ENCODE results near the gene TMEM259. TPM values are rescaled to one million over a fixed set of nuclear protein-coding genes. Genes with fewer than 3 reads are reported as not detected.

Gene TMEM259
- total and polyA plus RNA-seq, 2 of the 13 experiments (the other 11 are each of a cell fraction or from before 2014, with no cell fraction given), result 64.7 to 164 TPM

DNA sequence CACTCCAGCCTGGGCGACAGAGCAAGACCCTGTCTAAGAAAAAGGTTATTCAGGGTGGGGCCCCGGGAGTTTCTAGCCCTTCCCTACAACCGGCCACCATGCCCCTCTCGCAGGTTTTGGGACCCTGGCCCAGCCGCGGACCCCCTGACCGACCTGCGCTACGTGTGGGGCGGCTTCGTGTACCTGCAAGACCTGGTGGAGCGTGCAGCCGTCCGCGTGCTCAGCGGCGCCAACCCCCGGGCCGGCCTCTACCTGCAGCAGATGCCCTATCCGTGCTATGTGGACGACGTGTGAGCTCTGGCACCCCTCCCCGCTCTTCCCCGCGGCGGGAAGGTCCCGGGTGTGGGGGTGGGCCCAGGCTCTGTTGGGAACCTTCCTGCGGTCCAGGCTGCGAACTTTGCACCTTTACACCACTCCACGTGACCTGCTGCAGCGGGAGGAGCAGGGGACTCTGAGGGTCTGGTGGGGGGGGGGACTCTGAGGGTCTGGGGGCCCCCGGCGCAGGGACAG is 25.2 kb upstream of the TMEM259 start (continued):
- TF ChIP-seq, protein P1, sequence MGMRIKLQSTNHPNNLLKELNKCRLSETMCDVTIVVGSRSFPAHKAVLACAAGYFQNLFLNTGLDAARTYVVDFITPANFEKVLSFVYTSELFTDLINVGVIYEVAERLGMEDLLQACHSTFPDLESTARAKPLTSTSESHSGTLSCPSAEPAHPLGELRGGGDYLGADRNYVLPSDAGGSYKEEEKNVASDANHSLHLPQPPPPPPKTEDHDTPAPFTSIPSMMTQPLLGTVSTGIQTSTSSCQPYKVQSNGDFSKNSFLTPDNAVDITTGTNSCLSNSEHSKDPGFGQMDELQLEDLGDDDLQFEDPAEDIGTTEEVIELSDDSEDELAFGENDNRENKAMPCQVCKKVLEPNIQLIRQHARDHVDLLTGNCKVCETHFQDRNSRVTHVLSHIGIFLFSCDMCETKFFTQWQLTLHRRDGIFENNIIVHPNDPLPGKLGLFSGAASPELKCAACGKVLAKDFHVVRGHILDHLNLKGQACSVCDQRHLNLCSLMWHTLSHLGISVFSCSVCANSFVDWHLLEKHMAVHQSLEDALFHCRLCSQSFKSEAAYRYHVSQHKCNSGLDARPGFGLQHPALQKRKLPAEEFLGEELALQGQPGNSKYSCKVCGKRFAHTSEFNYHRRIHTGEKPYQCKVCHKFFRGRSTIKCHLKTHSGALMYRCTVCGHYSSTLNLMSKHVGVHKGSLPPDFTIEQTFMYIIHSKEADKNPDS (CRISPR knock-in tag; IDR thresholded peaks at IDR 0.05), result 0 out of 2 replicates have a peak, but pooled peaks have one; percentile 5
- TF ChIP-seq ZNF768 (CRISPR knock-in tag; IDR thresholded peaks at IDR 0.05) (no peak), SIN3A (IDR thresholded peaks at IDR 0.05; ENCODE audit: borderline replicate concordance, low read depth, low read length) (no peak), ZNF44 (CRISPR knock-in tag; IDR thresholded peaks at IDR 0.05) (no peak), IKZF1 (IDR thresholded peaks at IDR 0.05) (no peak), ZNF773 (CRISPR knock-in tag; IDR thresholded peaks at IDR 0.05; ENCODE audit: borderline replicate concordance) (no peak)

DNA sequence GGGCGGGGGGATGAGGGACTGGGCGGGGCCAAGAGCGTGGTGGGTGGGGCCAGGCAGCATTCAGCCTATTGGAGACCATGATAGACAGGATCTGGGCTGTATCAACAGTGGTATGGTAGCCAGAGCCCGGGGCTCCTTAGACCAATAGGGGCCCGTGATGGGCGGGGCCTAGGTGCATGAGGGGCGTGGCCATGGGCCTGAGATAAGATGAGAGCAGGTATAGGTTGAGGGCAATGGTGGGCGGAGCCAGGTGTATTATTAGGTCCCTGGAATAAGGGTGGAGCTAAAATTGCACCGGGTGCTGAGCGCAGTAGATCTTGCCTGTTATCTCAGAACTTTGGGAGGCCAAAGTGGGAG is 24.3 kb upstream of the TMEM259 start:
- Histone ChIP-seq H3K9me3 (ENCODE audit: low read length) (no peaks in the 10 kb centered on the region), H3K27me3 (ENCODE audit: control insufficient read depth in 1 of 2, insufficient read depth in 2 of 2, low read length in 2 of 2) (no peaks in the 10 kb centered on the region), H3K9ac (ENCODE audit: insufficient read depth, low read depth, low read length) (no peak overlapping the region), H3K36me3 (replicated peaks in 1 of 2; ENCODE audit: control insufficient read depth in 1 of 2, insufficient read depth in 2 of 2, low read length in 2 of 2) (no peaks in the 10 kb centered on the region), H3K4me3 (replicated peaks in 1 of 3; ENCODE audit: insufficient read depth in 1 of 3, low read depth in 2 of 3, low read length in 3 of 3) (no peak overlapping the region), H3K79me2 (ENCODE audit: insufficient read depth, low read length) (no peaks in the 10 kb centered on the region), H3K4me2 (ENCODE audit: low read depth, low read length) (no peak overlapping the region), H2AFZ (ENCODE audit: low read length) (no peak overlapping the region), H3K4me1 (ENCODE audit: insufficient read depth, low read length) (peaks cover 39% of the 10 kb centered on the region), H4K20me1 (ENCODE audit: insufficient read depth, low read length) (no peaks in the 10 kb centered on the region), H3K27ac (ENCODE audit: extremely low read length, insufficient read depth, low read length) (no peak overlapping the region)
- WGBS (ENCODE audit: low lambda C conversion rate), result 65% methylated on average over 7 of the region's 10 CpGs
- in situ Hi-C loops (cut with HindIII; ENCODE audit: extremely low pct_ligation_motif_present, low pct_unique_long_range_greater_than_20kb), result no loop called here
- ChIA-PET POLR2A (interaction anchor here (2.6 kb wide), 1 partner anchor 18 kb away, joined by 18 read pairs; the partner anchor contains the start of gene CNN2), CTCF (ENCODE audit: low intra/inter-chr PET ratio, low total read pairs) (no interaction called here)
- ATAC-seq (peak; percentile 61), FAIRE-seq (peak; percentile 50), DNase-seq (ENCODE audit: low spot score) (peak; percentile 89)
- BruUV-seq (replicated peaks), result no TSS peak
- TF ChIP-seq HNRNPL (IDR thresholded peaks at IDR 0.05; ENCODE audit: low read depth, low read length) (no peak), RBM39 (IDR thresholded peaks at IDR 0.05; ENCODE audit: low read depth, low read length, poor library complexity, severe bottlenecking) (no peak), REXO4 (CRISPR knock-in tag; IDR thresholded peaks at IDR 0.05; ENCODE audit: borderline replicate concordance) (no peak), SP1 (IDR thresholded peaks at IDR 0.05) (no peak), SP1 (CRISPR knock-in tag; IDR thresholded peaks at IDR 0.05) (peak; percentile 80), SP2 (CRISPR knock-in tag; IDR thresholded peaks at IDR 0.05) (peak; percentile 55), POLR2AphosphoS5 (IDR thresholded peaks at IDR 0.05; ENCODE audit: low read depth, low read length) (peak; percentile 35; the same call in 1 of the 2 replicates), DRAP1 (CRISPR knock-in tag; IDR thresholded peaks at IDR 0.05) (peak; percentile 93), NFYC (CRISPR knock-in tag; IDR thresholded peaks at IDR 0.05) (peak; percentile 74), ZFAT (CRISPR knock-in tag; conservative IDR thresholded peaks at IDR 0.05) (no peak), PBX2 (CRISPR knock-in tag; IDR thresholded peaks at IDR 0.05) (peak; percentile 51; the same call in 1 of the 2 replicates), NFYB (CRISPR knock-in tag; IDR thresholded peaks at IDR 0.05) (peak; percentile 68), JDP2 (CRISPR knock-in tag; IDR thresholded peaks at IDR 0.05; ENCODE audit: borderline replicate concordance) (no peak)
- intact Hi-C loops (cut with micrococcal nuclease; ENCODE audit: unreplicated experiment), result no loop called here

Measured in HepG2 (cell line).